ENCODE data around the gene TRIM72. TPM values are rescaled to one million over a fixed set of nuclear protein-coding genes. Genes with fewer than 3 reads are reported as not detected.

Gene TRIM72
- total and polyA plus RNA-seq, 2 experiments from 2014 or later, result 0.51 TPM; not detected in 1

DNA sequence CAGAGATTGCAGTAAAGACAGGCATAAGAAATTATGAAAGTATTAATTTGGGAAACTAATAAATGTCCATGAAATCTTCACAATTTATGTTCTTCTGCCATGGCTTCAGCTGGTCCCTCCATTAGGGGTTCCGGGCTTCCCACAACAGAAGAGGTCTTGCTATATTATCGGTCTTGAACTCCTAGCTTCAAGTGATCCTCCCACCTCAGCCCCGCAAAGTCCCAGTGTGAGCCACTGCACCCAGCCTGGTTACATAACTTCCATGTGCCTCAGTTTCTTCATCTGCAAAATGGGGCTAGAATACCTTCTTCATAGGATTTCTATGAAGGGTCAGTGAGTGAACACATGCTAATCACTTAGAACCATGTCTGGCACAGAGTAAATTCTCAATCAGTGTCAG is 32.4 kb downstream of the TRIM72 start:
- H3K27ac ChIP-seq, result no peak overlapping the region
- H3K27me3 ChIP-seq, result no peaks in the 10 kb centered on the region
- DNase-seq (ENCODE audit: low read depth in 1 of 2, low spot score in 1 of 2), result no peak
- no peaks in the 10 kb centered on the region for H3K36me3 ChIP-seq
- H3K4me1 ChIP-seq (ENCODE audit: low read depth), result no peaks in the 10 kb centered on the region
- no peaks in the 10 kb centered on the region for H3K9me3 ChIP-seq (ENCODE audit: low read depth)
- H3K4me3 ChIP-seq, result no peak overlapping the region
- TF ChIP-seq CTCF (IDR thresholded peaks at IDR 0.05; ENCODE audit: low read depth, low read length), result no peak

- no peak for DNase-seq (ENCODE audit: low read depth in 1 of 2, low spot score in 1 of 2)
- TF ChIP-seq CTCF (IDR thresholded peaks at IDR 0.05; ENCODE audit: low read depth, low read length), result no peak
- Histone ChIP-seq H3K4me1 (ENCODE audit: low read depth) (no peaks in the 10 kb centered on the region), H3K36me3 (no peaks in the 10 kb centered on the region), H3K27me3 (no peaks in the 10 kb centered on the region), H3K9me3 (ENCODE audit: low read depth) (no peaks in the 10 kb centered on the region), H3K4me3 (no peak overlapping the region), H3K27ac (no peak overlapping the region)
Measured at GRCh38 chr16:31248344-31248743, 34.4 kb downstream of the TRIM72 start.

DNA sequence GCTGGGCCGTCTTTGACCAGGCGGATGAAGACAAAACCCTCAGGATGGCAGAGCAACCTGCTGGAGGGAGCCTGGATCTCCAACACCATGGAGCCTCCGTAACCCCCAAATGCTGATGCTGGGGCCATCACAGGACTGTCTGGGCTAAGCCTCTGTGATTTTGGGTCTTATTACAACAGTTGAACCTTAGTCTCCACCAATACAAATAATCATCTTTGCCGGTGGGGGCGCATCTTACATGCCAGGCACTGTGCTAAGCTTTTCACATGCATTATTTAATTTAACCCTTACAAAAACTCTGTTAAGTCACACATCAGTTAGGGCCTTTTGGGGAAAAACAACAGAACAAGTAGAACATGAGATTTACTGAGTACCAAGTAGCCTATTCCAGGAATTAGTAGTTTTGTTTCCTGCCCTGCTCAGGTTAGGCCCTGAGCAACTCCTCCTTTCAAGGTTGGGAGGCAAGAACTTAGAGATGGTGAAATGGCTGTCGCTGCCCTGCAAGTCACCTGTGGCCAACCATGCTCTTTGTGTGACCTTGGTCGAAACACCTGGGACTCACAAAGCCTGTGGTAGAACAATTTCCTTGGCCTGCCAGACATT is 37.0 kb downstream of the TRIM72 start:
- H3K27ac ChIP-seq, result no peak overlapping the region
- H3K9me3 ChIP-seq (ENCODE audit: low read depth), result no peaks in the 10 kb centered on the region
- H3K27me3 ChIP-seq, result no peaks in the 10 kb centered on the region
- H3K4me1 ChIP-seq (ENCODE audit: low read depth), result peaks cover 3% of the 10 kb centered on the region
- DNase-seq (ENCODE audit: low read depth in 1 of 2, low spot score in 1 of 2), result no peak
- no peak overlapping the region for H3K4me3 ChIP-seq
- no peaks in the 10 kb centered on the region for H3K36me3 ChIP-seq
- no peak for TF ChIP-seq CTCF (IDR thresholded peaks at IDR 0.05; ENCODE audit: low read depth, low read length)

GRCh38 chr16:31251435-31251834 is 37.5 kb downstream of the TRIM72 start:
- Histone ChIP-seq H3K27me3 (no peaks in the 10 kb centered on the region), H3K4me3 (no peak overlapping the region), H3K9me3 (ENCODE audit: low read depth) (no peaks in the 10 kb centered on the region), H3K27ac (no peak overlapping the region), H3K4me1 (ENCODE audit: low read depth) (peaks cover 3% of the 10 kb centered on the region), H3K36me3 (no peaks in the 10 kb centered on the region)
- TF ChIP-seq CTCF (IDR thresholded peaks at IDR 0.05; ENCODE audit: low read depth, low read length), result no peak
- DNase-seq (ENCODE audit: low read depth in 1 of 2, low spot score in 1 of 2), result no peak

- Histone ChIP-seq H3K27ac (no peak overlapping the region), H3K9me3 (ENCODE audit: low read depth) (no peaks in the 10 kb centered on the region), H3K36me3 (no peaks in the 10 kb centered on the region), H3K27me3 (no peaks in the 10 kb centered on the region), H3K4me3 (no peak overlapping the region), H3K4me1 (ENCODE audit: low read depth) (peaks cover 3% of the 10 kb centered on the region)
- TF ChIP-seq CTCF (IDR thresholded peaks at IDR 0.05; ENCODE audit: low read depth, low read length), result no peak
- peak in 1 of 2 donors; percentile 10 for DNase-seq (ENCODE audit: low read depth in 1 of 2, low spot score in 1 of 2)
Measured at GRCh38 chr16:31253642-31254045, 39.7 kb downstream of the TRIM72 start.
